ENCODE measurements around the gene NAPB. TPM values are rescaled to one million over a fixed set of nuclear protein-coding genes. Genes with fewer than 3 reads are reported as not detected.
A peak's percentile ranks its signal among the peaks of the same experiment; 100 is the strongest.

Gene NAPB
- total RNA-seq, 1 donor from 2014 or later = 8.9 TPM

DNA sequence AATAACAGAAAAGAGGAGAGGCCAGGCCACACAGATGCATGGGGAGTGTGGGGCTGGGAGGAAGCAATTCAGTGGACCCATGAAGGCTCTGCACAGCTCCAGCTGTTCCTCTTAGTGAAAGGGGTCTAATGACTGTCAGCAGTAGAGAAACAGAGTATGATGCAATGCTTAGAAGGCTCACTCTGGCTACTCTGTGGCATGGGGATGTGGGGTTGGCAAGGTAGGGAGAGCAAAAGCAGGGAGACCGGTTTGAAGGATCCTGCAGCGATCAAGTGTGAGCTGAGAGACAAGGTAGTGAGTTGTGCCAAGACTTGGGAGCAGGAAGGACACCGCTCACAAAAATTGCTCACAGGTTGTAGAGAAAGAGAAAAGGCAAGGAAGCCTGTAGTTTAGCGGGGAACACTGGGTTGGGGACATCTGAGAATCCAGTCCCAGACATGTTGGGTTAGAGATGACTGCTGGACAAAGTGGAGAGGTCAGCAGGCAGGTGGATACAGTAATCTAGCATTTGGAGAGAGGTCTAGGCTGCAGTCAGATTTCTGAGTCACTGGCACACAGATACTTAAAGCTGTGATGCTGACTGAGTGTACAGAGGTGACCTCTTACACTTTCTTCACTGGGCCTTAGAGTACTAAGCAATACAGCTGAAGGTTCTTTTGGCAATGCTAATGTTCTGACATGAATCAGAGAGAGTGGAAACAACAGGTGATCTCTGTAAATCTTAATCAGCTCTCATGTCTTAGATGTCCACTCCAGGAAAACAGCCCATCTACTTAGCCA, 27.1 kb downstream of the NAPB start:
- Histone ChIP-seq H3K4me3 (ENCODE audit: low read length in 3 of 3) (no peak overlapping the region), H3K36me3 (ENCODE audit: control insufficient read depth in 3 of 3, insufficient read depth in 3 of 3, low read length in 3 of 3) (peaks cover 14 to 34% (median 21%) of the 10 kb centered on the region in 3 donors), H3K27me3 (ENCODE audit: control insufficient read depth in 3 of 3, insufficient read depth in 3 of 3, low read length in 3 of 3) (no peaks in the 10 kb centered on the region), H3K4me1 (ENCODE audit: control insufficient read depth in 3 of 3, insufficient read depth in 3 of 3, low read length in 3 of 3) (peaks cover 22 to 34% (median 28%) of the 10 kb centered on the region in 3 donors), H3K27ac (ENCODE audit: low read depth, low read length) (peak overlapping the region; percentile 58), H3K9me3 (ENCODE audit: control insufficient read depth in 3 of 3, low read length in 3 of 3) (no peaks in the 10 kb centered on the region), H3K9ac (ENCODE audit: low read depth in 1 of 3, low read length in 3 of 3) (peak overlapping the region in 1 of 3 donors; percentile 35)

DNA sequence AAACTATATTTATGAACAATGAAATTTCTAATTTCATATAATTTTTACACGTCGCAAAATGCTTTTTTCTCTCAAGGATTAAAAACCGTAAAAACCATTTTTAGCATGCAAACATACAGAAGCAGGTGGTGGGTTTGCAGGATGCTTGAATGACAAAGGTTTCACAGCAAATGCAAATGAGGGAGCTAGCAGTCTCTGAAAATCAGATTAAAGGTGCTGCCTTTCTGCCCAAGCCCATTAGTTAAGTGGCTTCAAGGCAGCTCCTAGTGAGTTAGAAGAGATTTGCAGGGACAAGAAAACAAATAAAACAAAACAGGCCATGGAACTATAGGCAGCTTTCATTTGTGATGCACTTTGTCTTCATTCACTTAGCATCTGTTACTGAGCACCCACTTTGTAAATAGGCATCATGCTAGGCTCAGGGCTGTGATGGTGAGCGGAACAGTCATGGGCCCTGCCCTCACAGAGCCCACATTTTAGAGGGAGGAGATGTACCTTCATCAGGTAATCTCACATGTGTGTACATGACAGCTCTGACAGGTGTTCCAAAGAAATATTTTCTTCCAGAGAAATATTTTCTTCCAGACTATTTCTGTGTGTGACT, 29.5 kb downstream of the NAPB start:
- no peaks in the 10 kb centered on the region for H3K27me3 ChIP-seq (ENCODE audit: control insufficient read depth in 3 of 3, insufficient read depth in 3 of 3, low read length in 3 of 3)
- H3K4me3 ChIP-seq (ENCODE audit: low read length in 3 of 3) = no peak overlapping the region
- H3K9ac ChIP-seq (ENCODE audit: low read depth in 1 of 3, low read length in 3 of 3) = no peak overlapping the region
- peaks cover 17 to 28% (median 17%) of the 10 kb centered on the region in 3 donors for H3K4me1 ChIP-seq (ENCODE audit: control insufficient read depth in 3 of 3, insufficient read depth in 3 of 3, low read length in 3 of 3)
- no peaks in the 10 kb centered on the region for H3K9me3 ChIP-seq (ENCODE audit: control insufficient read depth in 3 of 3, low read length in 3 of 3)
- H3K27ac ChIP-seq (ENCODE audit: low read depth, low read length) = no peak overlapping the region
- H3K36me3 ChIP-seq (ENCODE audit: control insufficient read depth in 3 of 3, insufficient read depth in 3 of 3, low read length in 3 of 3) = peaks cover 14 to 39% (median 21%) of the 10 kb centered on the region in 3 donors

DNA sequence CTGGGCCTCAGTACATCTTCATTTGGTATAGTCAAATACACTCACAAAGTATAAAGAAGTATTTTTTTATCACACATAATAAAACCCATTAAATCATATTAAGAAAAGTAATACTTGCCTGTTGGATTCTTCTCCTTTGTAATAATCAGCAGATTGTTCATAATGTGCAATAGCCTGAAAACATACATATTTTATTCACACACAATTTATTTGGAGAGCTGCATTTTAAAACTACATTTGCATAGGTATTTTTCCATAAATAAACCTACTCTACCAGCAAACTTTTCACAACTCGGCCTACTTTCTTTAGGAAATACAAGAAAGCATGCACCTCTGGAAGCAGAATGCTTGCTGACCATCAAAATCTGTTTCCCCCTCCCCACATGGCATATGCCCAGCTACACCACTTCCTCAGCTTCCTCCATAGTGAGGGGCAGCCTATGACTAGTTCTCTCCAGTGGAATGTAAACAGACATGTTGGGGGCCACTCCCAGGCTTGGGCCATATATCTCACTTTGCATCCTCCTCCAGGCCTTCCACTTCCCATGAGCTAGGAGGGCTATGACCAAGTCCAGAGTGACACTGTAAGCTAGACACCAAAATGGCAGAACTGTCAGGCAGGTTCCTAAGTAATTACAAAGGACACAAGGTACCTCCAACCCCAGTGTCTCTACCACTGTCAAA, 31.1 kb downstream of the NAPB start:
- Histone ChIP-seq H3K9me3 (ENCODE audit: control insufficient read depth in 3 of 3, low read length in 3 of 3) (no peaks in the 10 kb centered on the region), H3K27me3 (ENCODE audit: control insufficient read depth in 3 of 3, insufficient read depth in 3 of 3, low read length in 3 of 3) (no peaks in the 10 kb centered on the region), H3K4me3 (ENCODE audit: low read length in 3 of 3) (no peak overlapping the region), H3K36me3 (ENCODE audit: control insufficient read depth in 3 of 3, insufficient read depth in 3 of 3, low read length in 3 of 3) (peaks cover 14 to 39% (median 21%) of the 10 kb centered on the region in 3 donors), H3K4me1 (ENCODE audit: control insufficient read depth in 3 of 3, insufficient read depth in 3 of 3, low read length in 3 of 3) (peaks cover 17 to 26% (median 17%) of the 10 kb centered on the region in 3 donors), H3K9ac (ENCODE audit: low read depth in 1 of 3, low read length in 3 of 3) (no peak overlapping the region), H3K27ac (ENCODE audit: low read depth, low read length) (no peak overlapping the region)

DNA sequence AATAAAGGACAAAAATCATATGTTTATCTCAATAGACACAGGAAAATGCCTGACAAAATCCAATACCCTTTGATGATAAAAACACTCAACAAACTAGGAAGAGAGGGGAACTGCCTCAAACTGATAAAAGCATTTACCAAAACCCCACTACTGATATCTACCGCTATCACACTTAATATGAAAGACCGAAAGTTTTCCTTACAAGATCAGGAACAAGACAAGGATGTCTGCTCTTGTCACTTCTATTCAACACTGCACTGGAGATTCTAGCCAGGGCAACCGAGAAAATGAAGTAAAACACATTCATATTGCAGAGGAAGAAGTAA, 34.2 kb downstream of the NAPB start:
- H3K27me3 ChIP-seq (ENCODE audit: control insufficient read depth in 3 of 3, insufficient read depth in 3 of 3, low read length in 3 of 3) = no peaks in the 10 kb centered on the region
- H3K4me3 ChIP-seq (ENCODE audit: low read length in 3 of 3) = no peak overlapping the region
- no peak overlapping the region for H3K9ac ChIP-seq (ENCODE audit: low read depth in 1 of 3, low read length in 3 of 3)
- H3K27ac ChIP-seq (ENCODE audit: low read depth, low read length) = no peak overlapping the region
- peaks cover 0 to 17% (median 0%) of the 10 kb centered on the region in 3 donors for H3K36me3 ChIP-seq (ENCODE audit: control insufficient read depth in 3 of 3, insufficient read depth in 3 of 3, low read length in 3 of 3)
- peaks cover 0 to 2% (median 0%) of the 10 kb centered on the region in 3 donors for H3K4me1 ChIP-seq (ENCODE audit: control insufficient read depth in 3 of 3, insufficient read depth in 3 of 3, low read length in 3 of 3)
- H3K9me3 ChIP-seq (ENCODE audit: control insufficient read depth in 3 of 3, low read length in 3 of 3) = no peaks in the 10 kb centered on the region

DNA sequence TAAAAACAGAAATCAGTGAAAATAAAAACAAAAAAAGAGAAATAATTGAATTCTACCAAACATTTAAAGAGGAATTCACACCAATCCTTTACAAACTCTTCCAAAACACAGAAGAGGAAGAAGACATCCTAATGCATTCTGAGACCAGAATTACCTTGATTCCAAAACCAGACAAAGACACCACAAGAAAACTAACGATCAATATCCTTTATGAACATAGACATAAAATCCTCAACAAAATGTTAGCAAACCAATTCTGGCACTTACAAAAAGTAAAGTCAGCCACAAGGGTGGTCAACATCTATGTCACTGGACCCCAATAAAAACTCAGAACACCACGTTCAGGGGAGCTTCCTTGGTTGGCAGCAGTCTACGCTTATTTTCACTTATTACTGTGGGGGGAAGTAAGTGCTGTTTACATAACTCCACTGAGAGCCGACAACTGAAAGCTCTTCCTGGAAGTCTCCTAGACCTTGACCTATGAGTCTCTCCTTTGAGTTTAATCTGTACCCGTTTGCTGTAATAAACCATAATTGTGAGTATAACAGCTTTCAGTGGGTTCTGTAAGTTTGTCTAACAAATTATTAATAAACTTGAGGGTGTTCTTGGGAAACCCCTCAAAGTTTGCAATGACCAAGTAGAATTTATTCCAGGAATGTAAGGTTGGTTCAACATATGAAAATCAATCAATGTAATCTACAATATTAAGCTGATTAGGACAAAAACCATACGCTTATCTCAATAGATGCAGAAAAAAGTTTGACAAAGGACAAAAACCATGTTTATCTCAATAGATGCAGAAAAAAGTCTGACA, 34.8 kb downstream of the NAPB start:
- Histone ChIP-seq H3K9me3 (ENCODE audit: control insufficient read depth in 3 of 3, low read length in 3 of 3) (no peaks in the 10 kb centered on the region), H3K4me3 (ENCODE audit: low read length in 3 of 3) (no peak overlapping the region), H3K36me3 (ENCODE audit: control insufficient read depth in 3 of 3, insufficient read depth in 3 of 3, low read length in 3 of 3) (peaks cover 0 to 17% (median 3%) of the 10 kb centered on the region in 3 donors), H3K27ac (ENCODE audit: low read depth, low read length) (no peak overlapping the region), H3K27me3 (ENCODE audit: control insufficient read depth in 3 of 3, insufficient read depth in 3 of 3, low read length in 3 of 3) (no peaks in the 10 kb centered on the region), H3K9ac (ENCODE audit: low read depth in 1 of 3, low read length in 3 of 3) (no peak overlapping the region), H3K4me1 (ENCODE audit: control insufficient read depth in 3 of 3, insufficient read depth in 3 of 3, low read length in 3 of 3) (peaks cover 0 to 2% (median 0%) of the 10 kb centered on the region in 3 donors)

DNA sequence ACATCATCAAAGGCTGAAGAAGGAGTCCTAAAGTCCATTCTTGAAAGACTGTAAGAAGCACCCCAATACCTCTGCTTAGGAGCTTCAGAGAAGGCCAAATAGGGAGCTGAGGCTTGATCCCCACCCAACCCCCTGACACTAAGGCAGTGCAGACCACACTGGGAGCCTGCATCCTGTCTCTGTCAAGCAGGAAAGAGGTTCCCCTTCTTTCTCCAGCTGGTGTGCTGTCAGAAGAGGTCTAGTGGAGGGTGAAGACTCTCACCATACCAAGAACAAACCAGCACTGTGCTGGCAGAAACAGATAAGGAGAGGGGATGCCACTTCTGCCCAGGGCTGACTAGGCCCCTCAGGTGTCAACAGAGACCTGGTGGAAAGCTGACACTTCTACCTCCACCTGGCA, 39.4 kb downstream of the NAPB start:
- Histone ChIP-seq H3K36me3 (ENCODE audit: control insufficient read depth in 3 of 3, insufficient read depth in 3 of 3, low read length in 3 of 3) (peaks cover 8 to 21% (median 12%) of the 10 kb centered on the region in 3 donors), H3K4me1 (ENCODE audit: control insufficient read depth in 3 of 3, insufficient read depth in 3 of 3, low read length in 3 of 3) (no peaks in the 10 kb centered on the region), H3K9ac (ENCODE audit: low read depth in 1 of 3, low read length in 3 of 3) (no peak overlapping the region), H3K27ac (ENCODE audit: low read depth, low read length) (no peak overlapping the region), H3K27me3 (ENCODE audit: control insufficient read depth in 3 of 3, insufficient read depth in 3 of 3, low read length in 3 of 3) (no peaks in the 10 kb centered on the region), H3K4me3 (ENCODE audit: low read length in 3 of 3) (no peak overlapping the region), H3K9me3 (ENCODE audit: control insufficient read depth in 3 of 3, low read length in 3 of 3) (no peaks in the 10 kb centered on the region)

DNA sequence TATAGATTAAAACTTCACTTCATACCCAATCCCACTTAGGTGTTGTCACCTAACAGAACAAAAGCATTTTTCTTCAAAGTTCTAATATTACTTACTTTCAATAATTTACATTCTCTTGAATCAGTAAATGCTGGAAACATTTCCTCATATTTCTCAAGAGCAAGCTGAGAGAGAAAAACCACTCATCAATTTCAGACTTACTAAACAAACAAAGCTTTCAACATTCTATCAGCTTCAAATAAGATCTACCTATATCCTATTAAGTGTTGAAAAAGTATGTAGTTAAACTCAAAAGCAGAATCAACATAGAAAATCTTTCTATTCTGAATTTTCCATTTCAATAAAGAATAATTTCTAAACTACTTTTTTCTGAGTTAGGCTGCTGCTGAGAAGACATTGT, 41.5 kb downstream of the NAPB start:
- H3K9me3 ChIP-seq (ENCODE audit: control insufficient read depth in 3 of 3, low read length in 3 of 3) = no peaks in the 10 kb centered on the region
- no peaks in the 10 kb centered on the region for H3K4me1 ChIP-seq (ENCODE audit: control insufficient read depth in 3 of 3, insufficient read depth in 3 of 3, low read length in 3 of 3)
- no peak overlapping the region for H3K9ac ChIP-seq (ENCODE audit: low read depth in 1 of 3, low read length in 3 of 3)
- H3K4me3 ChIP-seq (ENCODE audit: low read length in 3 of 3) = no peak overlapping the region
- H3K27ac ChIP-seq (ENCODE audit: low read depth, low read length) = no peak overlapping the region
- H3K36me3 ChIP-seq (ENCODE audit: control insufficient read depth in 3 of 3, insufficient read depth in 3 of 3, low read length in 3 of 3) = peaks cover 21 to 35% (median 22%) of the 10 kb centered on the region in 3 donors
- H3K27me3 ChIP-seq (ENCODE audit: control insufficient read depth in 3 of 3, insufficient read depth in 3 of 3, low read length in 3 of 3) = no peaks in the 10 kb centered on the region

DNA sequence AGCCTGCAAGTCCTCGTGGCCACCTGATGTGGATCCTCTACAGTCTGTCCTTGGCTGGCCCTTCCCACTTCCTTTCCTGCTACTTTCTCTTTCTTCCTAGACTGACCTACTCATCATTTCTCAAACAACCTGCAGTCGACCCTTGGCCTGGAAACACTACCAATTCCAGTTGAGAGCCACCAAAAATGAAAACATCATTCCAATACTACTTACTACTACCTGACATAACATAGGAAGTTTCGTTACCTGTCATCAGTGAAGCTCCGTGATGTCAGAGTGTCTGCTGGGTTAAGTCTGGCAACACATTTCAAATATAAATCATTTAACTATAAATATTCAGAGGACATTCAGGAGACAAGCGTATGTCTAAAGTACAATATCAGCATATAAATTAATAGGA, 45.5 kb downstream of the NAPB start:
- Histone ChIP-seq H3K27ac (ENCODE audit: low read depth, low read length) (no peak overlapping the region), H3K27me3 (ENCODE audit: control insufficient read depth in 3 of 3, insufficient read depth in 3 of 3, low read length in 3 of 3) (no peaks in the 10 kb centered on the region), H3K36me3 (ENCODE audit: control insufficient read depth in 3 of 3, insufficient read depth in 3 of 3, low read length in 3 of 3) (peaks cover 27 to 53% (median 39%) of the 10 kb centered on the region in 3 donors), H3K9me3 (ENCODE audit: control insufficient read depth in 3 of 3, low read length in 3 of 3) (no peaks in the 10 kb centered on the region), H3K4me3 (ENCODE audit: low read length in 3 of 3) (no peak overlapping the region), H3K4me1 (ENCODE audit: control insufficient read depth in 3 of 3, insufficient read depth in 3 of 3, low read length in 3 of 3) (peaks cover 0 to 3% (median 2%) of the 10 kb centered on the region in 3 donors), H3K9ac (ENCODE audit: low read depth in 1 of 3, low read length in 3 of 3) (no peak overlapping the region)

DNA sequence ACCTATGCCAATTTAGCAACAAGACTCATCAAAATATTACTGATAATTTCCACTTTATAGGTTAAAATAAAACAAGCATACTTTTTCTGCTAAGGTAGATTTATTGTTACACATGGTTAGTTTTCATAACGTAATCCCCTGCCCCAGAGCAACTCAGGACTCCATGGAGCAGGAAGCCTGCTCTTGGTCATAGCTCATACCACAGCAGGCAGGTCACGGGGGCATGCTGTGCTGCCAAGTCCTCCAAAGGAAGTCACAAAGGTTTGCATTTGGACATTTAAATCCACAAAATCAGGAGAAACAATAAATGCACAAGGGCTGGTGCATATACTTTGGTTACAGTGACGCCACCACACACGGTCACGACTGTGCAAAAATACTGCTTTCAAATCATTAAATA, 46.8 kb downstream of the NAPB start:
- Histone ChIP-seq H3K9me3 (ENCODE audit: control insufficient read depth in 3 of 3, low read length in 3 of 3) (no peaks in the 10 kb centered on the region), H3K27ac (ENCODE audit: low read depth, low read length) (no peak overlapping the region), H3K4me3 (ENCODE audit: low read length in 3 of 3) (no peak overlapping the region), H3K36me3 (ENCODE audit: control insufficient read depth in 3 of 3, insufficient read depth in 3 of 3, low read length in 3 of 3) (peaks cover 32 to 63% (median 48%) of the 10 kb centered on the region in 3 donors), H3K4me1 (ENCODE audit: control insufficient read depth in 3 of 3, insufficient read depth in 3 of 3, low read length in 3 of 3) (peaks cover 0 to 3% (median 2%) of the 10 kb centered on the region in 3 donors), H3K27me3 (ENCODE audit: control insufficient read depth in 3 of 3, insufficient read depth in 3 of 3, low read length in 3 of 3) (no peaks in the 10 kb centered on the region), H3K9ac (ENCODE audit: low read depth in 1 of 3, low read length in 3 of 3) (no peak overlapping the region)

Data from skeletal muscle tissue (tissue), 4 donors.